ENCODE measurements around the gene LPIN1. TPM values are rescaled to one million over a fixed set of nuclear protein-coding genes. Genes with fewer than 3 reads are reported as not detected.

LPIN1 gene
- total and polyA plus RNA-seq, 2 of the 8 experiments (the other 6 are each of a cell fraction or from before 2014, with no cell fraction given) = 4.3 to 9.8 TPM

DNA sequence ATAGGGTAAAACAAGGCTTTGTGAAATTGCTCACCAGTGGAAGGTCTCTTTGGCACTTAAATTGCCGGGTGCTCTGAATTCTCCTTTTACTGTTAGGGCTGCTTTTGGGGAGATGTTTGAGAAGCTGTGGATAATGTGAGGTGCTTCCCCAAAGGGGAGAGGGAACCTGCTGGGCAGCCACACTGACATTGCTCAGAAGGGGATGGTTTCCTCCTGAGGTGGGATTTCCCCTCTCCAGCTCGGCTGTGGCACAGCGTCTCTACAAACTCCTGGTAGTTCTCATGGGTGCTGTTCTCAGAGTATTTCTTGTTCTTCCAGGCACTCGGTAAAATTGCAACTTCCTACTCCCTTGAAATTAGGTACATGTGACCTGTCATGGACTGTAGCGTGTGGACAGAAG, 124.2 kb downstream of the LPIN1 start (continued):
- TF ChIP-seq TAF7 (optimal IDR thresholded peaks at IDR 0.05; ENCODE audit: borderline replicate concordance, low read depth, low read length) (no peak), CHD1 (IDR thresholded peaks at IDR 0.05; ENCODE audit: low read depth, low read length) (no peak), CBX8 (IDR thresholded peaks at IDR 0.05; ENCODE audit: borderline replicate concordance, low read depth, low read length) (no peak), TCF12 (IDR thresholded peaks at IDR 0.05; ENCODE audit: low read depth, low read length) (no peak)

All from H1 (cell line).